Stimulated activated CD8-positive, alpha-beta memory T cell treated with anti-CD3 and anti-CD28 coated beads, Interleukin-4, amount 100 ng/mL, for 1 hour (primary cell): ENCODE measurements around the gene POU4F1.
"Not testable (repeated sequence)": the region's sequence is repeated elsewhere in the genome, so short reads cannot be mapped to it uniquely, and the experiment has no call there.

Source experiments
- DNase-seq, 2 donors: peaks; one replicate each; pipeline ENCODE4 v3.0.0-alpha.2; 2020; ENCODE audit warnings: low read depth in 2 of 2, low spot score in 1 of 2

Gene POU4F1

DNA sequence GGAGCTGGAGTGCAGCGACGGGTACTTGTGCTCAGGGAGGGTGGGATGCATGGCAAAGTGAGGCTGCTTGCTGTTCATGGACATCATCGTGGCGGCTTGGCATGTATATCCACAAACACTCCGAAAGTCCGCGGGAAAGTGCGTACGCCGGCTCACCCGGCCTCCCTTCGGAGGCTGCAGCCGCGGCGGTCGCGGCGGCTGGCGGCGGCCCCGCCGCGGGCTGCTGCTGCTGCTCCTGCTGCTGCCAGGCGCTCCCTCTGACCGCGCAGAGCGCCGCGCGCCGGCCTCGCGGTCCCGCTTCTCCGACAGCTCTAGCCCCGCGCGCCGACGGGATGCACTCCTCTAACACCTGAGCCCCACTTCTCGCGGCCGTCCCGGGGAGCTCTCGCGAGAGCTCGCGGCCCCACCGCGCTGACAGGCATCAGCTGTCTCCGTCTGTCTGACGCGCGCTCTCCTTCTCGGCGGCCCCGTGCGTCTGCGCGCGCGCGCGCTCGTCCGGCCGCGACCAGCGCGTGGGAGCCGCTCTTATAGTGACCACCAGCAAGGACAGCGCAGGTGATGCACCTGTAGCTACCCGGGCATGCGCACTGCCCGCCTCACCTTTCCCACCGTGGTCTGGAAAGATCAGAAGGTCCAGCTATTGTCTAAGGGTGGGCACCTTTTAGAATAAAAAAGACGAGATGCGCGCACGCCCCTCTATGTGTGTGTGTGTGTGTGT, at the start of gene POU4F1:
POU4F1 (minus strand) TSS at position 313 of the 718 bp plus-strand sequence; CDS start at position 87, 226 bp downstream.
- DNase-seq = peak in 1 of 2 donors; percentile 17

DNA sequence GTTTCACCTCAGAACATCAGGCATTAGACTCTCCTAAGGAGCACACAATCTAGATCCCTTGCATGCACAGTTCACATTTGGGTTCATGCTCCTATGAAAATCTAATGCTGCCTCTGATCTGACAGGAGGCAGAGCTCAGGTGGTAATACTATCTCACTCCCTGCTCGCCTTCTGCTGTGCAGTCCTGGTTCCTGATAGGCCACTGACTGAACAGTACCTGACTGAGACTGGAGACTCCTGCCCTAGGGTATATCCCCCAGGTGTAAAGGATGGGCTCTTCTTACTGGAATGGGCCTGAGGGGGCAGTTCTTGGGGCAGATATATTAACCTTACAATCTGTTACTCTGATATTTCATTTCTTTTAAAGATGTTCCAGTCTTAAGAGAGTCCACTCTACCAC, 49.3 kb upstream of the POU4F1 start:
- DNase-seq = no peak

GRCh38 chr13:78650717-78651083, 47.3 kb upstream of the POU4F1 start:
- no peak for DNase-seq

DNA sequence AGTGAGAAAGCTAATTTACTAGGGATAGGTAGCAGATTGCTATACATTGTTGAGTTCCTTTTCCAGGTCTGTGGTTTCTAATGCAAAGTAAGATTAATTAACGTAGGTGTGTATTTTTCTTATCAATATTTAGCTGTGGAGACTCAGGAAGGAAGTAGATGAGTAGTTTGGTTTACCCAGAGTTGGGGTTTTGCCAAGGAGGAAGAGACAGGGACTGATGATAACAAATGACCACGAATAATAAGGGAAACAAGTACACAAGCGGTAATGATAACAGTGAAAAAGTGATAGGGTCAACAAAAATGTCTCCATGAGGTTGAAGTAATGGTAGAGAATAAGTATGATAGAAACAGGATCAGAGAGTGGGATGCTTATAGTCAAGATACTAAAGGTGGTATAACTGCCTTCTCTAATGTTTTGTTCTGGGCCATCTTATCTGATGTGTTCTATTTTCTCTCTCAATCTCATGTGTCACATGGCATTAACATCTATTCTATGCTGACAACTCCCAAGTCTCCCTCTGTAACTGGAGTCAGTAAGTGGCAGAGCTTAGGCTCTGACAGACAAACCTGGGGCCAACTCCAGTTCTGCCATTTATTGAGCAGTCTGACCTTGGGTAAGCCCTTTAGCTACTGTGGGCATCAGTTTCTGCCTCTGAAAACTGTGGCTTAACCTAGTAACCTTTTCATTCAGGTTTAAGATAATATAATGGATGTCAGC, 46.8 kb upstream of the POU4F1 start:
- no peak for DNase-seq

GRCh38 chr13:78647109-78647678, 43.8 kb upstream of the POU4F1 start:
- not testable (repeated sequence) for DNase-seq

DNA sequence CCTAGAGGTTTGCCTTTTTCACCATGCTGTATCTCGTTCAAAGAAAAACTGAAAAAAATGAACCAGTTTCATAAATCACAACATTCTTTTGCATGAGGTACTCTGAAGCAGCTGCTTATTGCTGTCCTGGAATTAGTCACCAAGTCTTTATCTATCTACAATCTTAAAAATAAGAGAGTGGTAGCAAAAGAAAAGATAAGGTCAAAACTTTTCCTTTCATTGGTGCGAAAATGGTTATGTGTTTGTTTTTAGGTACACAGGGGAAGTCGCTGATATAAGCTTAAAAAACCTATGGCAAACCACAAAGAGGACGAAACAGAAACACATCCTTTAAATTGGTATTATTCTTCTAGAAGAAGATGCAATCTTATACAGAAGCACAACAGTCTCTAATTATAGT, 34.9 kb upstream of the POU4F1 start:
- no peak for DNase-seq

DNA sequence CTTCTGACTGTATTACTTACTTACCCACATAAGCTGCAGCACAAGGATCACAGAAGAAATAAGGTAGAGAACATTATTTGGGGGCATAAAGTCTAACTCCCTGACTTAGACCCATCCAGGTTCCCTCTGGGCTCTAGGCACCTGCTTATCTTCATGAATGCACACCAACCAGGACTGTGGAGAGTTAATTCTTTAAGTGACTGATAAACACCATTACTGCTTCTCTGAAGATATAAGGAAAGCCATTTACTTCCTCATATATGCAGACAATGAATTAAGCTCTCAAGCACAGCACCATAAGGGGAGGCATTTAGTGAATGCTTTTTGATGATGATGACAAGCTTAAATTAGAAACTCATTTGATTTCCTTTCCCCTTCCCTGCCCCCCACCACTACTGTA, 33.1 kb upstream of the POU4F1 start:
- no peak for DNase-seq

- no peak for DNase-seq
Observed at GRCh38 chr13:78632996-78633395, 29.6 kb upstream of the POU4F1 start.

DNA sequence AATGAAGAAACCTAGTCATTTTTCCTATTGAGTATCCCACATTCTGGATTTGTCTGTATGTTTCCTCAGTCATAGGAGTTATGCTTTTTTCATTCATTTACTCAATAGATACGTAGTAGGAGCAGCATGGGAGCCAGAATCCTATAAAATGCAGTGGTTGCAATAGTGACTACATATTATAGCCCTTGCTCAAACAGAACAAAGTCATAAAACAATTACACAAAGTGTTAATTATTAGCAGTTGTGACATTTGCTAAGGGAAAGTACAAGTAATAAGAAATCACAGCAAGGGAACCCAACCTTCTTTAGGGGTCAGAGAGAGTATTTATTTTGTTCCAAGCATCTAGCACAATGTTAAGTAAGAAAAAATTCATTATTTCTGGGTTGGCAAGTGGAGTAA, 27.7 kb upstream of the POU4F1 start:
- DNase-seq = no peak

DNA sequence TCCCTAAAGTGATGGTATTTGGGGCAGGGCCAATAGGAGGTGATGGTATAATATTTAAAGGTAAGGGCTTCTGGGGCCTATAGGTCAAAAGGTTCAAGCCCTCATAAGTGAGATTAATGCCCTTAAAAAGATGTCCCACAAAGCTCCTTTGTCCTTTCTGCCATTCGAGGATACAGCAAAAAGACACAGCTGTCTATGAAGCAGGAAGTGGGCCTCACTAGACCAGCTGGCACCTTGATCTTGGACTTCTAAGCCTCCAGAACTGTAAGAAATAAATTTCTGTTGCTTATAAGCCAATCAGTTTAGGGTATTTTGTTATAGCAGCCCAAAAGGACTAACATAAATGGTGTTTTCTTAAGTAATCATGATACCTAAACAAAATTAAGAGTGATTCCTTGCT, 27.2 kb upstream of the POU4F1 start:
- no peak for DNase-seq

DNA sequence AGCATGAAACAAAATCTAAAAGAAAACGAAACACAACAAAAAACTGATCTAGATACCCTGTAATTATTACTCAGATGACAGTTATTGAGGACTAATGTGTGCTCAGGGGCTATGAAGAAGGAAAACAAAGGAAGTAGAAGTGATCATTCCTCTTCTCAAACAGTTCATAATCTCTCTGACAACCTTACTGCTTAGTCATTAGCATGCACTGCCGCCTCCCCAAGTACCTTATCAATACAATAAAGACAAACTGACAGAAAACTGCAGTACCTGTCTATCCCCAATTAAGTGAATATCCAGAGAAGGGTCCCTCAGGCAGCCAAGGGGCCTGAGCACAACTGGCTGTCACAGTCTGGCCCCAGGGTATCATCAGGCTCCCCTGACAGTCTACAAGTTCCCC, 22.0 kb upstream of the POU4F1 start:
- DNase-seq = no peak

GRCh38 chr13:78623132-78623531, 19.8 kb upstream of the POU4F1 start:
- DNase-seq = no peak

DNA sequence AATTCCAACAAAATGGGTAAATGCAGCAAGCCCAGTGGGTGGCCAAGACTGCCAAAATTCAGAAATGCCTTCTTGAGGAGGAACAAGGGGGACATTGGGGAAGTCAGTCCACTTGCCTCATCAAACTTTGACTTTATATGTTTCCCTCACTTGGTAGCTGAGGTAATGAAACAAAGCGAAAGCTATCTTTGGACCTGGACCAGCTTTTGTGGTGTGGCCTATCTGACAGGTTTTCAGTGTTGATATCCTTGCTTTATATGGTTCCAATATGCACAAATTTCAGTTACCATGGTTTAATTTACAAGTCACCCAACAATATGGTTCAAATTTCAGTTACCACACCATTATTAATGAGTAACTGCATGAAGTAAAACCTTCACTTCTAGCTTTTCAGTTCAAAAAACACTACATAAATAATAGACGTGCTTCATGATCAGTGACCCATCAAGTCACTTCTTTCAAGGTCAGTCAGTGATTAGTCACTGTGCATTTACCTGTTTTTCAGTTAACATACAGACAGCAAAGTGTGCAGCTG, 17.7 kb upstream of the POU4F1 start:
- no peak for DNase-seq

DNA sequence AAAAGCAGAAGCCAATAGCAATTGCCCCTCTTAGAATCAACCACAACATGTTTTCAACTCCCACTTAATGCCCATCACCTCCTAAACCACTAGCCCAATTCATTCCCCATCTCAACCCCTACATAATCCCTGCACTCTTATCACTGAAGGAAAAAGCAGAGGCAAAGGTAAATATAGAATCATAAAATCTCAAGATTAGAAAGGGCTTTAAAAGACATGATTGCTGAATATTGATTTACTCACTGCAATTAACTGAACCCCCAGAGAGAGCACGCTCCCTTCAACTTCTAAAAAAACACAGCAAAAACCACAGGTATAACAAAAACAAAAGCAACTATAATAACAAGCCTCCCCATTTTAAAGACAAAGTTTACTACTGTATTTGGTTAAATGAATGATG, 15.1 kb upstream of the POU4F1 start:
- DNase-seq = no peak

- no peak for DNase-seq
Observed at GRCh38 chr13:78611040-78611439, 7.7 kb upstream of the POU4F1 start.

DNA sequence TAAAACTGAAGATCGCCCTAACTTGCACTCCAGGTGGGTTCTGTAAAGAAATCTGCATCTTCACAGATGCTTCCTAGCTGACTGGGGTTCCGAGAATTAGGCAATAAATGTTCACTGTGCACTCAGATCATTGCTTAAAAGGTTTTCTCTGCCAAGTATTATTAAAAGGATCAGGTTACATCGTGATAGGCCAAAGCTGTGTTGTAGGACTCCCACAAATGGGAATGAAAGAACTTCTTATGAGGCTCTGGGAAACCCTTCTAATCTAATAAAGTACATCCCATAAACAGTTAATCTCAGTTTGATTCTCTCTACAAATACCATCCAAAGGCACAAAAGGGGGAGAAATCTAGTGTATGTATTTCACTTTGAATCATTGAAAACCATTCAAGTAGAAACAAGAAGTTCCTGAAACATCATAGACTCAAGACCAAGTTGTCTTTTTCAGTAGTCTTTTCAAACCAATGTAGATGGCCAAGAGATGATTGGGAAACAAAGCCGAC, 7.1 kb upstream of the POU4F1 start:
- DNase-seq = no peak

DNA sequence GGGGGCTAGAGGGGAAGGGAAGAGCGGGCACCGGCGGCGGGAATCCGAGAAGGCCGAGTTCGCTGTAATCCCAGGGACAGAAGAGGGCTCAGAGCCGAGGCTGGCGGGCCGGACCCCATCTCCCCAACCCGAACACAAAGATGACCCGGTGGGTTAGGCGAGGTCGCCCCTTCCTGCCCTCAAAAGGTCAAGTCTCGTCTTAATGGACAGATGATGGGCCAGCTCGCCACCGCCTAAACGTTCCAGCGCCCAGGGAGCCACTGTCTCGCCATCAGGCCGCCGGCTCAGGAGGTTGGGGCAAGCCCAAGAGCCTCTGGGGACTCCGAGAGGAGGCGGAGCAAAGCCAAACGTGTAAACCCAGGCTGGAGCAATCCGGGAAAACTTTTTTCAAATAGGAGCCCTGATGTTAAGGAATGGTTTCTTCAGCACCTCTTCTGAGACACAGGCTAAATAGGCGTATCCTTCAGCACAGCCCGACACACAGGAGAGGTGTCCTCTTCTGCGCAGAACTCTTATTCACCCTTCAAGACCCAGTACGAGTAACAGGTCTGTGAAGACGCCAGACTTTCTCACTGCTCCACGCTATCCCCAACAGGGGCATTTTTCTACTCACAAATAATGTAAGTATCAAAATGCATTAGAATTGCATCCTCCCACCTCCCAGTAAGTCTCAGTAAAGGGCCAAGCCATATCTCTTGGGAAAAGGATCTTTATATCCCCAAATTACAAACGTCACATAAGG, 6.3 kb upstream of the POU4F1 start:
- no peak for DNase-seq

DNA sequence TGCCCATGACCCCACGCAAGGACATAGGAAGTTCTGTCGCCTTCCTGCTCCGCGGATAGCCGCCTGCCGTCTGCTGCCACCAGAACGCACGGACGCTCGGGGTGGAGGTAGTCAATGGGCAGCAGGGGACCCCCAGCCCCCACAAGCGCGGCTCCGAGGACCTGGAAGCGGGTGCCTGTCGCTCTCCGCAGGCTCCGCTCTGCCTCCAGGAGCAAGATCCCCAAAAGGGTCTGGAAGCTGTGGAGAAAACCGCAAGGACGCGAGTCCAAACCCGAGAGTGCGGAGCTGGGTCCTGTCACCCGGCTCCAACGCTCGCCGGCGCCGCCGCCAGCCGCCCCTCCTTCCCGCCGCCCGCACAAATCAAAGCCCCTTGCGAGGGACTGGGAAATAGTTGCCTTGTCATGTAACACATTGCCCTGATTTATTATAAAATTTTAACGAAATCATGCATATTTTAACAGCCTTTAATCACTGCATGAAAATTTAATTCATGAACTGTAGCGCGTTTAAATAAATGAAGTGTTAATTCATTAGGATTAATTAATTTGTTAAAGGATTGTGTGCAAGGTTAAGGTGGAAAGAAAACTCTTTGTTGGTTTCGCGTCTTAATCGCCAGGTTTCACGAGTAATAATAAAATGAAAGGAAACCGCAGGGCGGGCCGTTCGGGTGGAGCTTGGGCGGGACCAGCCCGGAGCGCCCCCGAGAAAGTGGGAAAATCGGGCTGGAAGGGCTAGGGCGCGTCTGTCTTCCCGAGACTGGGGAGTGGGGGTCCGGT, 5.5 kb upstream of the POU4F1 start:
- no peak for DNase-seq

GRCh38 chr13:78608252-78608687, 4.9 kb upstream of the POU4F1 start:
- no peak for DNase-seq

DNA sequence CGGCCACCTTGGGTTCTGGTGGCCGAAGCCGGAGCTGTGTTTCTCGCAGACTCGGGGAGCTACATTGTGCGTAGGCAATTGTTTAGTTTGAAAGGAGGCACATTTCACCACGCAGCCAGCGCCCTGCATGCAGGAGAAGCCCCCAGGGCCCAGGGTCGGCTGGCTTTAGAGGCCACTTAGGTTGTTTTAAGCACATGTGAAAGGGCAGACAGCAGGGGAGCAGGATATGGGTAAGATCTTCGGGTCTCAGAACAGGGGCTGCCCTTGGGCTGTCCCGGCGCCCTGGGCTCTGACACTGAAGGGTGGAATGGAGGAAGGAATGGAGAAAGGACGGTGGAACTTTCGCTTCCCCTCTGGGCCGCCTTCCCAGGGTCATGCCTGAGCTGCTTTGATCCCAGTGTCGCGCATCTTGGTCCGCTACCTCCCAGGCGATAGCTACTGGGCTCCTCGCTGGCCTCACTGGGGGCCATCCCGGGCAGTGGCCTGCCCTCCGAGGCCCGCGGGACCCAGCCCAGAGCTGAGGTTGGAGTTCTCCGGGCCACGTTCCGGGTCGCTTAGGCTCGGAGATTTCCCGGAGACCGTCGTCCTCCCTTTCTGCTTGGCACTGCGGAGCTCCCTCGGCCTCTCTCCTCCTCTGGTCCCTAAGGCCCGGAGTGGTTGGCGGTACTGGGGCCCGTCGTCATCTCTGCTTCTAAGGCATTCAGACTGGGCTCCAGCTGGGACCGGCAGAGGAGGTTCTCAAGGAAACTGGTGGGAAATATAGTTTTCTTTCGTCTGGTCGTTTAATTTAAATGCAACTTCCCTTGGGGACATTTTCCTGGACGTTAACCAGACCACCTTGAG, 4.3 kb upstream of the POU4F1 start:
- DNase-seq = no peak
